HepG2 (cell line): ENCODE results near the gene TAPBP. TPM values are rescaled to one million over a fixed set of nuclear protein-coding genes. Genes with fewer than 3 reads are reported as not detected.

Source experiments
- ATF2 ChIP-seq: sonication (generic); formaldehyde crosslinking; IDR thresholded peaks from 2 replicates; pipeline ENCODE4 v1.4.0; 2020; ENCODE audit warnings: missing genetic modification reagents
- ATF7-NPFF ChIP-seq: sonication (generic); formaldehyde crosslinking; IDR thresholded peaks from 2 replicates; pipeline ENCODE4 v1.8.1; 2023; ENCODE audit warnings: mild to moderate bottlenecking, low read depth, missing genetic modification reagents, moderate library complexity
- CEBPZ ChIP-seq: IDR thresholded peaks from 2 replicates; pipeline ENCODE4 v1.6.1; 2012; ENCODE audit warnings: low read length, improper control_type of control experiment
- CSRNP1 ChIP-seq: sonication (generic); formaldehyde crosslinking; IDR thresholded peaks from 2 replicates; pipeline ENCODE4 v1.8.1; 2023; ENCODE audit warnings: mild to moderate bottlenecking, missing genetic modification reagents
- DRAP1 ChIP-seq: IDR thresholded peaks from 2 replicates; pipeline ENCODE4 v1.6.1; 2016; ENCODE audit warnings: missing genetic modification reagents, missing compliant biosample characterization
- EP300 ChIP-seq, 3 experiments: sonication (generic) in 1 of 3; formaldehyde crosslinking in 1 of 3; IDR thresholded peaks; 2 replicates each; pipeline versions ENCODE4 v1.5.1 to v1.6.1; 2011 to 2020; ENCODE audit warnings: low read depth in 2 of 3, low read length in 2 of 3, borderline replicate concordance in 1 of 3, improper control_type of control experiment in 1 of 3, mild to moderate bottlenecking in 1 of 3, missing genetic modification reagents in 1 of 3, moderate library complexity in 1 of 3
- GABPB1 ChIP-seq: IDR thresholded peaks from 2 replicates; pipeline ENCODE4 v1.6.1; 2016; ENCODE audit warnings: mild to moderate bottlenecking, missing genetic modification reagents, moderate library complexity, missing compliant biosample characterization
- HOMEZ ChIP-seq: IDR thresholded peaks from 2 replicates; pipeline ENCODE4 v1.6.1; 2016; ENCODE audit warnings: low read depth
- IKZF5 ChIP-seq: IDR thresholded peaks from 2 replicates; pipeline ENCODE4 v1.6.1; 2018; ENCODE audit warnings: missing genetic modification reagents, mild to moderate bottlenecking, missing compliant biosample characterization
- KDM3A ChIP-seq: IDR thresholded peaks from 2 replicates; pipeline ENCODE4 v1.6.1; 2018; ENCODE audit warnings: low read depth, missing compliant biosample characterization
- RFXANK ChIP-seq: IDR thresholded peaks from 2 replicates; pipeline ENCODE4 v1.6.1; 2016
- SAFB2 ChIP-seq: sonication (generic); formaldehyde crosslinking; IDR thresholded peaks from 2 replicates; pipeline ENCODE4 v1.5.1; 2020; ENCODE audit warnings: missing genetic modification reagents, low read depth, mild to moderate bottlenecking, borderline replicate concordance
- SSRP1 ChIP-seq: IDR thresholded peaks from 2 replicates; pipeline ENCODE4 v1.6.1; 2016; ENCODE audit warnings: control low read depth
- TGIF2 ChIP-seq: IDR thresholded peaks from 2 replicates; pipeline ENCODE4 v1.6.1; 2016; ENCODE audit warnings: control low read depth, missing compliant biosample characterization
- THAP11 ChIP-seq: IDR thresholded peaks from 2 replicates; pipeline ENCODE4 v1.6.1; 2016; ENCODE audit warnings: missing biosample characterization, missing genetic modification reagents
- ZNF280B ChIP-seq: sonication (generic); formaldehyde crosslinking; IDR thresholded peaks from 2 replicates; pipeline ENCODE4 v1.5.0; 2020; ENCODE audit warnings: missing genetic modification reagents, mild to moderate bottlenecking, borderline replicate concordance
- ZNF441 ChIP-seq: sonication (generic); formaldehyde crosslinking; IDR thresholded peaks from 2 replicates; pipeline ENCODE4 v1.7.0; 2021; ENCODE audit warnings: missing genetic modification reagents, borderline replicate concordance
- polyA plus RNA-seq, 8 experiments: library from polyadenylated mRNA; depleted of rRNA in 3 of 8; stranded (reverse) in 7 of 8; unstranded in 1 of 8; fragments of >200 nt; fragmentation: Illumina TruSeq in 4 of 8; extraction: Trizol in 4 of 8; gene quantifications; 2 replicates each; pipeline versions ENCODE4 v1.2.1 to v1.2.3, GENCODE V29; 2011 to 2016; ENCODE audit warnings: low read depth in 4 of 8, missing spikeins in 1 of 8, mixed read lengths in 1 of 8; ENCODE audit not compliant: insufficient read depth in 1 of 8
- total RNA-seq, 5 experiments: library from RNA; depleted of rRNA; stranded (reverse); fragments of >200 nt; fragmentation: Illumina TruSeq; extraction: Trizol; gene quantifications; 2 replicates each; pipeline ENCODE4 v1.2.3, GENCODE V29; 2016; ENCODE audit warnings: low read depth in 1 of 5

The TAPBP gene
- total and polyA plus RNA-seq, 2 of the 13 experiments (the other 11 are each of a cell fraction or from before 2014, with no cell fraction given): 27.4 to 32.3 TPM

GRCh38 chr6:33279971-33280511, 33.8 kb downstream of the TAPBP start (continued):
- TF ChIP-seq KDM3A (CRISPR knock-in tag) (0 out of 2 replicates have a peak, but pooled peaks have one; percentile 68), IKZF5 (CRISPR knock-in tag) (no peak), CSRNP1 (CRISPR knock-in tag) (no peak), RFXANK (CRISPR knock-in tag) (no peak), ZNF280B (CRISPR knock-in tag) (no peak), HOMEZ (CRISPR knock-in tag) (0 out of 2 replicates have a peak, but pooled peaks have one; percentile 25), THAP11 (CRISPR knock-in tag) (peak; percentile 39; the same call in 1 of the 2 replicates), ATF2 (CRISPR knock-in tag) (peak; percentile 66; the same call in 1 of the 2 replicates), SSRP1 (peak; percentile 89; the same call in 1 of the 2 replicates), ATF7-NPFF (0 out of 2 replicates have a peak, but pooled peaks have one; percentile 14), DRAP1 (no peak), SAFB2 (CRISPR knock-in tag) (peak; percentile 42; the same call in 1 of the 2 replicates), CEBPZ (no peak), GABPB1 (CRISPR knock-in tag) (peak; percentile 13; the same call in 1 of the 2 replicates), TGIF2 (CRISPR knock-in tag) (no peak), EP300 (IDR thresholded peaks at IDR 0.05; ENCODE audit: low read depth in 2 of 2, low read length in 2 of 2) (no peak), EP300 (CRISPR knock-in tag; IDR thresholded peaks at IDR 0.05; ENCODE audit: borderline replicate concordance) (no peak; the same call in 1 of the 2 replicates), ZNF441 (no peak)
